GM12873 (cell line): ENCODE data around the gene PFN1.

Experiments
- TF ChIP-seq, protein P1 (sequence below): IDR thresholded peaks from 2 replicates; pipeline ENCODE4 v1.5.1; 2012; ENCODE audit warnings: low read depth, mild to moderate bottlenecking, moderate library complexity, low read length, control low read depth; ENCODE audit not compliant: insufficient read depth; ENCODE audit errors: missing control alignments

PFN1 gene

DNA sequence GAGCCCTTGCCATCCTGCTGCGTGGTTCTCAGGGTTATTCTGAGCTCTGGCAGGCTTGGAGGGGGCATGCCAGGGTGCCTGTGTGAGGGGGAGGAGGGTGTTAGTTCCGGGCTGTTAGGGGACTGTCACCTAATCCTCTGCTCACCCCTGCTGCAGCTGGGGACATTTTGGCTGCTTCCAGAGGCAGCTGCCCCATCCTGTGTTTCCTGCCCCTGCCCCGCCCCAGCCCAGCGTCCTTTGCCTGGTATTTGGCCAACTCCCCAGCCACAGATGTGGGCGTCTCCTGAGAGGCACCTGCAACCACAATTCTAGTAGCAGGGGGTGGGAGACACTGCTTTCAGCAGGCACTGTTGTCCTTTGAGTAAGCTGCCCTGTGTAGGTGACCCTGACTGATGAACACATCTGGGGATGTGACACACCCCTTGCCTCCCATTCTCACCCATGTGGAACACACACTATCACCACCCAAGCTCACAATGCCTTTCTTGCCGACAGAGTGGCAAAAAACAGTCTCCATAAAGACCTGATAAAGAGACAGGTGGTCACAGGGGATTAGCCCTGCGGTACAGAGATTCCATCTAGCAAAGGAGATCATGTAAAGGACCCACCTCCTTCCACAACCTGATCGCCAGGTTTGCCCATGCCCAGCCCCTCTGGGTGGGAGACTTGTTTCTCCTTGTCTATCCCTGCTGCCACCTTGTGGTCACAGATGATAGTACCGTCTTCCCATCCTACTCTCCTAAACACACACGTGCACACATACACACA lies 45.1 kb downstream of the PFN1 start, which contains the start of gene CHRNE:
Gene CHRNE (minus strand): TSS at position 48 of the 768 bp plus-strand sequence. CDS start 35 bp downstream, at position 13.
- TF ChIP-seq, protein P1, sequence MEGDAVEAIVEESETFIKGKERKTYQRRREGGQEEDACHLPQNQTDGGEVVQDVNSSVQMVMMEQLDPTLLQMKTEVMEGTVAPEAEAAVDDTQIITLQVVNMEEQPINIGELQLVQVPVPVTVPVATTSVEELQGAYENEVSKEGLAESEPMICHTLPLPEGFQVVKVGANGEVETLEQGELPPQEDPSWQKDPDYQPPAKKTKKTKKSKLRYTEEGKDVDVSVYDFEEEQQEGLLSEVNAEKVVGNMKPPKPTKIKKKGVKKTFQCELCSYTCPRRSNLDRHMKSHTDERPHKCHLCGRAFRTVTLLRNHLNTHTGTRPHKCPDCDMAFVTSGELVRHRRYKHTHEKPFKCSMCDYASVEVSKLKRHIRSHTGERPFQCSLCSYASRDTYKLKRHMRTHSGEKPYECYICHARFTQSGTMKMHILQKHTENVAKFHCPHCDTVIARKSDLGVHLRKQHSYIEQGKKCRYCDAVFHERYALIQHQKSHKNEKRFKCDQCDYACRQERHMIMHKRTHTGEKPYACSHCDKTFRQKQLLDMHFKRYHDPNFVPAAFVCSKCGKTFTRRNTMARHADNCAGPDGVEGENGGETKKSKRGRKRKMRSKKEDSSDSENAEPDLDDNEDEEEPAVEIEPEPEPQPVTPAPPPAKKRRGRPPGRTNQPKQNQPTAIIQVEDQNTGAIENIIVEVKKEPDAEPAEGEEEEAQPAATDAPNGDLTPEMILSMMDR: peak; percentile 88

GRCh38 chr17:4902540-4902939 lies 45.8 kb downstream of the PFN1 start:
- TF ChIP-seq, protein P1: no peak

DNA sequence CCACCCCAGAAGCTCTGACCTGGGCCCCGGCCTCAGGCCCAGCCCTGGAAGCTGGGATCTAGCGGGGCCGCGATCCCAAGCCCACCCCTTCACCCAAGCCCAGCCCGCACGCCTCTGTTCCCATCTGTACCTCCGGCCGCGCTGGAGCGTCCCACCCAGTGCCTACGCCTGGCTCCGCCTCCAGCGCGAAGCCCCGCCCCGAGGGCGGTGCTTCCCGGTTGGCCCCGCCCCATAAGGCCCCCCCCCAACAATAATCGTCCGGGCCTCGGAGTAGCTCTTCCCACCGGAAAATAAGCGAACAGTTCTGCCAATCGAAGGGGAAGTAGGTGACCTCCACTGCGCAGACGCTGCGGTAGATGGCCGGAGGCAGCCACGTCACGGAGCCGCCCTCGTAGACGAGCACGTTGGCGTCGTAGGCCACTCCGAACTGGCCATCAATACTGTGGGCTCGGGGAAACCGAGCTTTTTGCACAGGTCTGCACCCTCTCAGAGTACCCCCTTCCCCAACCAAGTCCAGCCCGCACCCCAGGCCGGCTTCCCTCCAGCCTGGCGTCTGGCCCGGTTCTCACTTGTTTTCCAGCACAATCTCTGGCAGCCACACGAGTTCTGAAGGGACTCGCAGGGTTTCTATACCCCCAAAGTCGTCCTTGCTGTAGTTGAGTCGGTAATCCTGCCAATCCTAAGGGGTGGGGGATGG lies 46.5 kb downstream of the PFN1 start:
- TF ChIP-seq, protein P1: no peak

DNA sequence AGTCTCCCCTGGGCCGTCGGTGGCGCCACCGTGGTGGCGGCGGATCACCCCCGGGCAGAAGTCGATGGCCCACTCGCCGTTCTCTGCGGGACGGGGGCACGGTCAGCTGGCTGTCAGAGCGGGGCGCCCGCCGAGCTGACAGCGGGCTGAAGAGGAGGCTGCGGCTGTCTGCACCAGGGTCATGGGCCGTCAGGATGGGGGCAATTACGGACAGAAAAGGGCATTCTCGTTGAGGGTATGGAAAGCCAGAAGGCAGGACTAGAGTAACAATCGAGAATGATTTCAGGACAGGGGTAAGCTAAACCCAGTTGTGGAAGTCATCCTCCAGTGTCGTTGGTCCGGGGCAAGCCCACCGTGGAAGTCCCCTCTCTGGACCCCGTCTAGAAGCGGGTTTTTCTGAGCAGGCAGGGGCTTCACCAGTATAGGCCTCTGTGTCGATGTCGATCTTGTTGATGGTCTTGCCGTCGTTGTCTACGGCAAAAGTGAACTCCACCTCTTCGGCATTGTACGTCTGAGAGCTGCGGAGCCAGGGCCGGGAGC lies 47.2 kb downstream of the PFN1 start:
- TF ChIP-seq, protein P1: no peak

- TF ChIP-seq, protein P1: no peak
Measured at GRCh38 chr17:4900231-4901107, 47.9 kb downstream of the PFN1 start.

DNA sequence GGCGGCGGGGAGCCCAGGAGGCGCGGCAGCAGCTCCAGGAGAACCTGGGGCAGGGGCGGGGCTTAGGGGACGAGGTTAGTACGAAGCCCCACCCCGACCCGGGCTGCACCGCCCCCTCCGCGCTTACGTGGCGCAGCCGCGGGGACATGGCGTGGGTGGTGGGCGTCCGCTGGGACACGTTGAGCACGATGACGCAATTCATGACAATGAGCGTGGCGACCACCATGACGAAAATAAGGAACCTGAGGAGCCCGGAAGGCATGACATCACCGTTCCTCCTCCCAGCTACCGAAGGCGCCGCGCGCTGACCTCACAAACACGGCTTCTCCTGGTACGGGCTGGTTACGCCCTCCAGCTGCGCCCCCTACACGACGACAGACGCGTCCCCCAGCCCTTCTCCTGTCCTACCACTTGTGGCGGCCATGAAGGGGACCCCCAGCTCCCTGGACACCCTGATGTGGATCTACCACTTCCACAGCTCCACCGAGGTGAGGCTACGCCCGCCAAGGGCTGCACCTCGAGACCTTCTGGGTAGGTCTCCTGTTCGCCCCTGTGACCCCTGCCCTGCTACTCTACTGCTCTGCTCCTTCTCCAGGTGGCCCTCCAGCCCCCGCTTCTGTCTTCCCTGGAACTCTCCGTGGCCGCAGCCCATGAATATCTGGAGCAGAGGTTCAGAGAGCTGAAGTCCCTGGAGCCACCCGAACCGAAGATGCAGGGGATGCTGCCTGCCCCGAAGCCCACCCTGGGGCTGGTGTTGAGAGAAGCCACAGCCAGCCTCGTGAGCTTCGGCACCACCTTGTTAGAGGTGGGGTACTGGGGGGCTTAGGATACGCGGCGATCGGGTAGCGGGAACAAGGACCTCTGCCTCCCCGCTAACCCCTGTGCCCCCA lies 48.7 kb downstream of the PFN1 start, which contains the start of gene C17orf107:
Gene C17orf107 (plus strand): TSS at position 196 of the 890 bp plus-strand sequence. CDS start 227 bp downstream, at position 423.
- TF ChIP-seq, protein P1: no peak
